ENCODE results near the gene TMEM82. TPM values are rescaled to one million over a fixed set of nuclear protein-coding genes. Genes with fewer than 3 reads are reported as not detected.

Gene TMEM82
- total RNA-seq, 4 donors from 2014 or later, result not detected

- Histone ChIP-seq H3K27me3 (no peaks in the 10 kb centered on the region), H3K36me3 (peaks cover 49 to 100% (median 61%) of the 10 kb centered on the region in 3 donors), H3K4me3 (no peak overlapping the region), H3K9me3 (no peaks in the 10 kb centered on the region), H3K4me1 (no peaks in the 10 kb centered on the region), H3K27ac (no peak overlapping the region)
- intact Hi-C loops (cut with DNase I), result no loop called here
- DNase-seq, result no peak
- TF ChIP-seq CTCF (IDR thresholded peaks at IDR 0.05), result no peak
- no peak for TF ChIP-seq POLR2A (IDR thresholded peaks at IDR 0.05)
- WGBS, 2 donors, result 74% methylated on average over 4 of the region's 26 CpGs; no CpG with 5 or more reads in 1 of the 2 donors
Observed at GRCh38 chr1:15724949-15725880, 17.1 kb upstream of the TMEM82 start.

DNA sequence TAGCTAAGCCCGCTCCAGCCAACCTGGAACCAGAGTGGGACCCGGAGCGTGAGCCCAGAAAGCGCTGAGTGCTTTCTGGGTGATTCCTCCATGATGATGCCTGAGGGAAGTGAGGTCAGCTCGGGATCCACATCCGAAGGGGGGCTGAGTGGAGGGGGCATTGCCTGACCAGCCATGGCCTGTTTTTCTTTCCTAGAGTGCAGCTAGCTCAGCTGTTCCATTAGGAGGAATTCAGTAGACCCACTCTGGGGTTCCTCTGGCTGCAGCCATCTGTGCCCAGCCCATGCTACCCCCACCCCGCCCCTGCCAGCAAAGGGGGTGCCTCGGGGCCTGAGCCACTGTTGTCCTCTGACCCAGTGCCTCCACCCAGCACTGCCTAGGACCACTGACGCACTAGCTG is 15.8 kb upstream of the TMEM82 start:
- TF ChIP-seq POLR2A (IDR thresholded peaks at IDR 0.05) (no peak), CTCF (IDR thresholded peaks at IDR 0.05) (no peak)
- no peaks in the 10 kb centered on the region for H3K9me3 ChIP-seq
- peaks cover 59 to 100% (median 67%) of the 10 kb centered on the region in 3 donors for H3K36me3 ChIP-seq
- no peak overlapping the region for H3K27ac ChIP-seq
- no peak for DNase-seq
- intact Hi-C loops (cut with DNase I), result no loop called here
- H3K27me3 ChIP-seq, result no peaks in the 10 kb centered on the region
- WGBS, 2 donors, result 100% methylated on average over 2 of the region's 9 CpGs; no CpG with 5 or more reads in 1 of the 2 donors
- no peaks in the 10 kb centered on the region for H3K4me1 ChIP-seq
- no peak overlapping the region for H3K4me3 ChIP-seq

GRCh38 chr1:15727021-15727420 is 15.3 kb upstream of the TMEM82 start:
- intact Hi-C loops (cut with DNase I), result no loop called here
- Histone ChIP-seq H3K9me3 (no peaks in the 10 kb centered on the region), H3K4me3 (no peak overlapping the region), H3K27ac (no peak overlapping the region), H3K4me1 (no peaks in the 10 kb centered on the region), H3K36me3 (peaks cover 59 to 100% (median 72%) of the 10 kb centered on the region in 3 donors), H3K27me3 (no peaks in the 10 kb centered on the region)
- TF ChIP-seq CTCF (IDR thresholded peaks at IDR 0.05) (no peak), POLR2A (IDR thresholded peaks at IDR 0.05) (no peak)
- no peak for DNase-seq
- 93% methylated on average over 3 of the region's 21 CpGs; no CpG with 5 or more reads in 1 of the 2 donors for WGBS, 2 donors

GRCh38 chr1:15727424-15727823 is 14.9 kb upstream of the TMEM82 start:
- peaks cover 0 to 3% (median under 1%) of the 10 kb centered on the region in 3 donors for H3K4me1 ChIP-seq
- TF ChIP-seq POLR2A (IDR thresholded peaks at IDR 0.05) (no peak), CTCF (IDR thresholded peaks at IDR 0.05) (no peak)
- peaks cover 59 to 100% (median 76%) of the 10 kb centered on the region in 3 donors for H3K36me3 ChIP-seq
- no peak overlapping the region for H3K27ac ChIP-seq
- no peaks in the 10 kb centered on the region for H3K9me3 ChIP-seq
- WGBS, 2 donors, result 77% methylated on average over 5 of the region's 13 CpGs; no CpG with 5 or more reads in 1 of the 2 donors
- intact Hi-C loops (cut with DNase I), result no loop called here
- no peak for DNase-seq
- no peaks in the 10 kb centered on the region for H3K27me3 ChIP-seq
- no peak overlapping the region for H3K4me3 ChIP-seq

- H3K4me3 ChIP-seq, result no peak overlapping the region
- H3K36me3 ChIP-seq, result peaks cover 54 to 100% (median 81%) of the 10 kb centered on the region in 3 donors
- H3K4me1 ChIP-seq, result peaks cover 0 to 9% (median 5%) of the 10 kb centered on the region in 3 donors
- TF ChIP-seq POLR2A (IDR thresholded peaks at IDR 0.05), result no peak
- no peak for TF ChIP-seq CTCF (IDR thresholded peaks at IDR 0.05)
- intact Hi-C loops (cut with DNase I), result no loop called here
- no peaks in the 10 kb centered on the region for H3K27me3 ChIP-seq
- H3K9me3 ChIP-seq, result no peaks in the 10 kb centered on the region
- DNase-seq, result no peak
- no peak overlapping the region for H3K27ac ChIP-seq
- 88 to 89% methylated on average over 3 of the region's 23 CpGs for WGBS, 2 donors
Observed at GRCh38 chr1:15727866-15728534, 14.3 kb upstream of the TMEM82 start.

Measured in esophagus squamous epithelium (tissue), 5 donors.